ENCODE data around the gene HOXA7. TPM values are rescaled to one million over a fixed set of nuclear protein-coding genes. Genes with fewer than 3 reads are reported as not detected.
A peak's percentile ranks its signal among the peaks of the same experiment; 100 is the strongest.

The HOXA7 gene
- total and polyA plus RNA-seq, 8 donors = 0.06 to 0.49 (median 0.17) TPM; not detected in 3

DNA sequence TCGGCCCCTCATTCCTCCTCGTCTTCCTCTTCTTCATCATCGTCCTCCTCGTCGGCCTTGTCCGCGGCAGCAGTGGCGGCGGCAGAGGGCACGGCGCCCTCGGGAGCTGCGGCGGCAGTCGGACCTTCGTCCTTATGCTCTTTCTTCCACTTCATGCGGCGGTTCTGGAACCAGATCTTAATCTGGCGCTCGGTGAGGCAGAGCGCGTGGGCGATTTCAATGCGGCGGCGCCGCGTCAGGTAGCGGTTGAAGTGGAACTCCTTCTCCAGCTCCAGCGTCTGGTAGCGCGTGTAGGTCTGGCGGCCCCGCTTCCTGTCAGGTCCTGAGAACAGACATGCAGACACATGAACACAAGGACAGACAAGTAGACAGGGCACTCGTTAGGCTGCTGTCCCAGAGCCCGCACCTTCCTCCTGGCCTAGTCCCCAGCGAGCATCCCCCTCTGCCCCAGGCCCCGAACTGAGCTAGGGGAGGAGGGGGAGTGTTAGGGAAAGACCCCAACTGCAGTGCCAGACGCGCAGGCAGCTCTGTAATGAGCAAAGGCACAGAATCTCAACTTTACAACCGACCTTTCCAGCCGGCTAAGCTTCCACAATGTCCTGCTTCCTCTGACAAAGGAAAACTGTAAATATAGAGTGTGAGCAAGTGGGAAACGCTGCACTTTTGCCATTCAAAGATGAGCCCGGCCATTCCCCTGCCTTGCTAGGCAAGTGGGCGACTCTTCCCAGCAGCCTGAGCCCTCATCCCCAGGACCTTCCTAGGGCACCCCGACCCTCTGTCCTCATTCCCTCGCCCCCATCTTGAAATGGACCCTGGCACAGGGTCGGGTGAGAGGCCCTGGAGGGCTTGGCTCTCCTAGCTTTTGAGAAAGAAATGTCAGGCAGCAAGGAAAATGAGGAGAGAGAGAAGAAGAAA, 1.3 kb downstream of the HOXA7 start:
- Histone ChIP-seq H3K4me3 (no peak overlapping the region), H3K27me3 (peaks cover 19 to 81% (median 39%) of the 10 kb centered on the region in 4 donors), H3K4me1 (peaks cover 0 to 10% (median 0%) of the 10 kb centered on the region in 3 donors), H3K9me3 (no peaks in the 10 kb centered on the region), H3K36me3 (no peaks in the 10 kb centered on the region), H3K27ac (no peak overlapping the region)
- no peak for TF ChIP-seq CTCF (IDR thresholded peaks at IDR 0.05)
- ATAC-seq = no peak
- intact Hi-C loops (cut with DNase I) = loop anchor here in 1 of 3 donors (10.0 kb wide), 1 partner anchor 1300 kb away; no protein-coding TSS in a partner anchor
- WGBS, 2 donors = 11 to 12% methylated on average over 48 of the region's 48 CpGs
- no peak for FAIRE-seq
- DNase-seq = peak in 5 of 6 donors; percentile 1 to 61 (median 6)

DNA sequence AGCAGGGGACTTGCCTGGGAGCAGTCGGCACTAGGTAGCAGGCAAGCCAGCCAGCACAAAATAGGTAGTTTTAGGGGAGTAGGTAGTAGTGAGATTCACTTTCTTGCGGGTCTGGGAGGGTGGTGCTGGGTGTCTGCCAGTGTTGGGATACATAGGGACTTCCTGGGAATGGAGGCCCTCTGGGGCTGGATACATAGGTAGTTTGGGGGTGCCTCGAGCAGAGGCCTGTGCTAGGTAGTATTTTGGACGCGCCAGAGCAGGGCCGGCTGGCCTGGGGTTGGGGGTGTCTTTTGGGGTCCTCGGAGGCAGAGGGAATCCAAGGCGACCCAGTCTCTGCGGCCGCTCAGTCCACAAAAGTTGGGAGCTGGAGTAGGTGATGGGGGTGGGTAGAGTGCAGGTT, 2.1 kb downstream of the HOXA7 start:
- FAIRE-seq (no peak), DNase-seq (peak in 3 of 6 donors; percentile 1 to 50 (median 11)), ATAC-seq (no peak)
- H3K9me3 ChIP-seq = no peaks in the 10 kb centered on the region
- H3K4me3 ChIP-seq = no peak overlapping the region
- no peak overlapping the region for H3K27ac ChIP-seq
- H3K4me1 ChIP-seq = peaks cover 0 to 10% (median 0%) of the 10 kb centered on the region in 3 donors
- peaks cover 19 to 77% (median 37%) of the 10 kb centered on the region in 4 donors for H3K27me3 ChIP-seq
- no peaks in the 10 kb centered on the region for H3K36me3 ChIP-seq
- TF ChIP-seq CTCF (IDR thresholded peaks at IDR 0.05) = no peak
- 17 to 20% methylated on average over 10 of the region's 10 CpGs for WGBS, 2 donors
- intact Hi-C loops (cut with DNase I) = loop anchor here in 1 of 3 donors (10.0 kb wide), 1 partner anchor 1300 kb away; no protein-coding TSS in a partner anchor

DNA sequence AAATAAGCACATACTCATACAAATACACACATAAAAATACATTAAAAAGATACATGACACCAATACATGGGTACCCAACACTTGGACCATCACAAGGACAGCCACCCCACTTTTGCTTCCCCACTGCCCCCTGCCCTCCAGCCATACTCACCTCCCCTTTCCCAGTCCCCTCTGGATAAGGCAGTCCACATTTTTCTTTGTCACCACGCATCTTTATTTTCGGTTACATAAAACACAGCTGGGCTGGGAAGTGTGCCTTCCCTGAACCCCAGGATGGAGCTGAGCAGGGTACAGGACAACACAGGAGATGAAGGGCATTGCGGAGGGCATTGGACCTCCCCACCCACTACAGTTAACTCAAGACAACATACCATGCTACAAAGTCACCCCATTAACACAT, 2.9 kb downstream of the HOXA7 start:
- no peak for TF ChIP-seq CTCF (IDR thresholded peaks at IDR 0.05)
- H3K36me3 ChIP-seq = no peaks in the 10 kb centered on the region
- ATAC-seq (no peak), DNase-seq (peak in 2 of 6 donors; percentile 0 to 2), FAIRE-seq (no peak)
- intact Hi-C loops (cut with DNase I) = loop anchor here in 1 of 3 donors (10.0 kb wide), 1 partner anchor 1299 kb away; no protein-coding TSS in a partner anchor
- H3K27ac ChIP-seq = no peak overlapping the region
- H3K9me3 ChIP-seq = no peaks in the 10 kb centered on the region
- peaks cover 16 to 74% (median 37%) of the 10 kb centered on the region in 4 donors for H3K27me3 ChIP-seq
- WGBS, 2 donors = 24 to 34% methylated on average over 3 of the region's 3 CpGs
- H3K4me3 ChIP-seq = no peak overlapping the region
- H3K4me1 ChIP-seq = peaks cover 0 to 10% (median 0%) of the 10 kb centered on the region in 3 donors

DNA sequence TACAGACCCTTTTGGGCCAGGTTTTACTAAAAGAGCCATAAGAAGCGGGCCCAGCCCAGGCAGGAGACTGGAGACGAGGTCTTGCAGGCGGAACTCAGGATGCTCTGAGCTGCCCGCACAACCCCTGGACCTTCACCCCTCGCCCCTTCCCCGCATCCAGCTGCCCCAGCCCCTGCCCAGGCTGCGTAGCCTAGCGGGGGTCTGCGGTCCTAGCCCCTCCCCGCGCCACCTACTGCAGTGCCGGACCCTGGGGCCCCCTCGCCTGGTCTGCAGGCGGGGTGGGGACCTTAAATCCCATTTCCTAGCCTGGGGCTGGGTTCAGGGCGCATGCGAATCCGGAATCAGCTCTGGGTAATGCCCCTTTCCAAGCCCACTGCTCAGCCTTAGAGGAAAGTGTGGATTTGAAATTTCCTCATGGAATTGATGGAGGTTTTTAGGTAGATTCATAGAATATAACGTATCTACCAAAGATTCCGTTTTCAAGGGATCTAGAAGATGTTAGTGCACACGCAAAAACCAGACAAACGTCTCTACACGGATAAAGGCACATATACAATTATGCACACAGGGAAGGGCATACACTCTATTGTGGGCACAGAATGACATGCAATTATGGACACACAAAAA, 3.5 kb downstream of the HOXA7 start:
- no peak for ATAC-seq
- H3K4me1 ChIP-seq = peaks cover 0 to 12% (median 0%) of the 10 kb centered on the region in 3 donors

More for the DNA sequence above, 3.5 kb downstream of the HOXA7 start:
- TF ChIP-seq CTCF (IDR thresholded peaks at IDR 0.05) = no peak
- intact Hi-C loops (cut with DNase I) = loop anchor here in 1 of 3 donors (10.0 kb wide), 1 partner anchor 1298 kb away; no protein-coding TSS in a partner anchor
- 16 to 20% methylated on average over 16 to 22 of the region's 22 CpGs for WGBS, 2 donors
- Histone ChIP-seq H3K4me3 (no peak overlapping the region), H3K36me3 (no peaks in the 10 kb centered on the region), H3K27ac (no peak overlapping the region), H3K27me3 (peaks cover 19 to 76% (median 36%) of the 10 kb centered on the region in 4 donors), H3K9me3 (no peaks in the 10 kb centered on the region)
- no peak for FAIRE-seq
- peak in 4 of 6 donors; percentile 0 to 60 (median 26) for DNase-seq
